Activated T-helper 1 cell treated with anti-CD3 and anti-CD28 coated beads, Interleukin-2, amount 50 U/mL, for 16 hours (primary cell): ENCODE measurements around the gene NEO1.

Source experiments
- DNase-seq, 2 donors: peaks; one replicate each; pipeline ENCODE4 v3.0.0-alpha.2; 2020; ENCODE audit warnings: low read depth in 1 of 2, low spot score in 1 of 2

Gene NEO1

DNA sequence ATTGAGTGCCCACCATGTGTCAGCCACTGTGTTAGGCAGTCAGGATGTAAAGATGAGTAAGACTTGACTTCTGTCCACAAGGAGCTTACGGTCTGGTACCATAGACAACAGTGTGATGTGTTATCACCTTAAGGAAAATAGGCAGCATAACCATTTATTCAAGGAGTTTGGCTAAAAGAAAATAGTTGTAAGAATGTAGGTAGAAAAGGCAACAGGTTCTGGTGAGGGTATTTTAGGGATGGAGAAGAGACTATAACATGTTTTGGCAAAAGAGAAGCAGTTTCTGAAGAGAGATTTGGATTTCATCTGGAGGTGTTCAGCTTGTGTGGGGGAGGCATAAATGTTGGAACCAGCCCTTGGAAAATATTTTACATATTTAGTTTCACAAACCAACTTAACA is 194.6 kb downstream of the NEO1 start:
- DNase-seq: no peak

DNA sequence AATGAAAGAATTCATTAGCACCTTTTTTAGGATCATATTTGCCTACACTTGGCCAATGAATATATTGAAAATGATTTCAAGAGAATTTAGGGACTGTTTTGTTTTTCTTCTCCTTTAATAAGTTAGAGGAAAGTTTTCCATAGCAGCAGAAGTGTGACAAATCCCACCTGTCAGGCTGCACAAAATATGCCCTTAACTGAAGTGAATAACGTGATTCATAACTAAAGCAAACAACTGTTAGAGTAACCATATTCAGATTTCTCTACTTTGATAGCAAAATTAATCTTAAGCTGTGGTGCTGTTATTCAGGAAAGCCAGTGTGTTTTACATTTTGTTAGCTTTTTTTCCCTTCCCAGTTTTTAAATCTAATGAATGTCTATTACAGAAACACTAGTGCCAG is 195.1 kb downstream of the NEO1 start:
- no peak for DNase-seq

DNA sequence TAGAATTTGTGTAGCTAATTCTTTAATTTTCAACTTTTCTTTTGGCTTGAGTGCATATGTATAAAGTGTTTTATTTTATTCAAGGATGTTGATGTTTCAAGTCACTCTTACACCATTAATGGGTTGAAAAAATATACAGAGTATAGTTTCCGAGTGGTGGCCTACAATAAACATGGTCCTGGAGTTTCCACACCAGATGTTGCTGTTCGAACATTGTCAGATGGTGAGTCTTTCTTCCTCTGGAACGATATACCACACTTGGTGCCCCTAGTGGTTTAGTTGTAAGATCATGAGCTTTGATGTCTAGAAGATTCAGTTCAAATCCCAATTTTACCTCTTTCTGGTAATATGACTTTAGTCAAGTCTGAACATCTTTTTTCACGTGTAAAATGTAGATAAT is 197.2 kb downstream of the NEO1 start:
- no peak for DNase-seq

DNA sequence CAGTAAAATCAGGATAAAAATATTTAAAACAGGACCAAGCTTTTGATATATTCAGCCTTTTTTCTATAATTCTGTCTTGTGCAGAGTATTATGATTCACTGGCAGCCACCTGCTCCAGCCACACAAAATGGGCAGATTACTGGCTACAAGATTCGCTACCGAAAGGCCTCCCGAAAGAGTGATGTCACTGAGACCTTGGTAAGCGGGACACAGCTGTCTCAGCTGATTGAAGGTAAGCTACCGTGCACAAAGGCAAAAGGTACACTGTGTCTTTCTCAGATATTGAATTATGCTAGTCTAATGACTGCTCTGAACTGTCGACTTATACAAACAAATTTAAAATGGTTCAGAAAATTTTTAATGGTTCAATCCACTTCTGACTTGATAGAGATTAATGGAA is 202.3 kb downstream of the NEO1 start:
- DNase-seq: no peak

DNA sequence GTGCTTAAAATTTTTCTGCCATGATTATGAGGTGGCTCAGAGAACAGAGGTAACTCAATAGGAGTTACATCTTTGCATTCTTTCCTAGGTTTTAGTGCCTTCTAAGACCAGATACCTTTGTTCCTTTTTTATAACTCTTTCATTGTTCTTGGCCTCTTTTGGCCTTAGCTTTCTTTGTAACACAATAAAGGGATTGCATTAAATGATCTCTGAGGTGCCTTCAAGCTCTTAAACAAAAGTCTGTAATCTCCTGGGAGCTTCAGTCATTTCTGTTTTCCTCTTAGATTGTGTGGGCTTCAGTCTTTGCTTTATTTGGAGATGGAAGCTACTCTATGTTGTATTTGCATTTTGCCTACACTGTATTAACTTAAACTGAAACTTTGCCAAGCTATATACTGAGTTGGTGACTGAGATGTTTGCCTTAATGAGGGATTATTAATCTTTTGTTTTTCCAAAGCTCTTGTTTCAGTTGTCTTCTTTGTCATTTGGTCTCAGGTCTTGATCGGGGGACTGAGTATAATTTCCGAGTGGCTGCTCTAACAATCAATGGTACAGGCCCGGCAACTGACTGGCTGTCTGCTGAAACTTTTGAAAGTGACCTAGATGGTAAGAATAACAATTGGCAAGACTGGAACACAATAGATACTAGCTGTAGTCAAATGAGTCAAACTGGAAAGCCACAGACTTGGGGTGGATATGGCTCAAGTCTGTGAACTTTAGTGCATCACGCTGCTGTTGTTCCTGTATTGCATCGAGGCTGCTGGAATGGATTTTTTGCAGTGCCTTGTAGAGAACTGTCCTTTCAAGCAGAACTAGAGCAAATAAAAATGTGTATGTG is 206.2 kb downstream of the NEO1 start:
- no peak for DNase-seq

DNA sequence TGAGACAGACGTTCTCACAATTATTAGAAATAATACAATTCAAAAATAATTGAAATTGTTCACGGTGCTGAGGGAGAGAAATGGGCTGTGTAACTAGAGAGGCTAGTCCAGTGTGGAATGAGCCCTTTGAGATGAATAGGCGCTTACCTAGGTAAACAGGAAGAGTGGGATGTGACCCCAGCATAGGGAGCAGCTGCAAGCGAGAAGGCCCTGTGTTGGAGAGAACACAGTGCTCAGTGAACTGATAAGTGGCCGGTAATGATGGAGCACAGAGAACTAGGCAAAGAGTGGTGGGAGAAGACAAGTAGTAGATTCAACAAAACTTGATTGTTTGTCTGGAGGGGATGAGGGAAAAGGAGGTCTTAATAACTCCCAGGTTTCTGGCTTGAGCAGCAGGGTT is 212.6 kb downstream of the NEO1 start:
- DNase-seq: no peak

DNA sequence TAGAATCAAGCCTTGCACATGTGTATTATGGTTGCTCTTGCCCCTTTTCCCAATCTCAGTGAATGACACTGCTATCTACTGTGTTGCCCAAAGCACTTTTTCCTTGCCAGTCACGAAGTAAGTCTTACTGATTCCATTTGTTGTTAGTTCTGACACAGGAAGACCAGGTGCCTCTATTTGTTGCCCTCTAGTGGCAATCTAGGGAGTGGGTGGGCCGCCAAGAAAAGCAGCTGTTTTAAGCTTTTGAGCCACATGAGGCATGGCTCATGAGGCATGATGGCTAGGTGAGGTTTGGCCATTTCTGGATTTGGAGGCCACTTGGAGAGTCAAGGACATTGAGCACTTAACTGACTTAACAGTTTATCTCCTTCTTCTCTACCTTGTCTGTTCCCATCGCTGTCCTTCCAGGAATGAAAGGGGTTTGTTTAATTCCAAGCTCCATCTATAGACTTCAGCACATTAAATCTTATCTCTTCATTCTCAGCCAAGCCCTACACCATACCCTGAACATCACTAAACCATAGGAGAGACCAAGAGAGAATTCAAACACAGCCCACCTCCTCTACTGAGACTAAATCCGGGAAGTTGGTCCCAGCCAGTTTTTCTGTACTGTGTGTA is 213.4 kb downstream of the NEO1 start:
- DNase-seq: peak; percentile 8 to 14

DNA sequence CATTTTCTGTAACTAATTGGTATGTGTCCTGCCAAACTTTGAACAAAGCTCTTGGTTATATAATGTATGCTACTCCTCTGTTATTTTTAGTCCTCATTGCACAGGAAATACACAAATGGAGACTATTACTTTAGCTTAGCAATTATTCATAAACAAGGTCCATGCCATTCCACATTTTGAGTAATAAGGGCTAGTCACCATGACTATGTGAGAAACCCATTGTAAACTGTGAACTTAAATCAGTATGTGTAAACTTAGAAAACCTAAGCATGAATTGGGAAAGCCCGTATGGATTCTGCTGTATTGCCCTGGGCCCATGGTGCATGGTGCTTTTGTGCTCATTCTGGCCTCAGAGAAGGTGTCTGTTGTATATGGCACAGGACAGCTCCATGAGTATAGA is 216.2 kb downstream of the NEO1 start:
- no peak for DNase-seq

DNA sequence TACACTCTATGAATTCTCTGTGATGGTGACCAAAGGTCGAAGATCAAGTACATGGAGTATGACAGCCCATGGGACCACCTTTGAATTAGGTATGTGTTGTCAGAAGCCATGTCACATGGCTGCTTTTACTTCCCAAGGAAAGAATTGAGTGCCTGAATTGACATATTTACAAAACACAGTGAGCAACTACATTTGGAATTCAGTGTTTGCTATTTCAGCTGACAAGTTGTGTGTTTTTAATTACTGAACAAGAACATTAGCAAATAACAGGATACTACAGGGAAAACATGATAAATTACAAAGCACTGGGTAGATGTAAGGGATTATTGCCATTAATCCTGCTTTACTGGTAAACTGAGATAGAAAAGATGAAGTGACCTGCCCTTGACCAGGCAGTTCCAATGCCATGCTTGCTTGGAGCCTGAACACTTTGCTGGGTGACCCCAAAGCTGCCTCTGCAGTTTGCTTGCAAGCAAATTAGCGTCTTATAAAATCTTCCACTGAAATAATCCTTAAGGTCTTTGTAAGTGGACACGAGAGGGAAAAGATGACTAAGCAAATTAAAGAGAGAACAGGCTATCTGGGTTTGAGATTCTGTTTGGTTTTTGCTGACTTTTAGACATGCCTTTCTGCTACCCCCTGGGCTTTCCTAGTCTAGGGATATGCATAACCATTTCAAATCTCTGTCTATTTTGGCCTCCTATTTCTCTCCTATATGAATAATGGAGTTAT is 218.3 kb downstream of the NEO1 start:
- DNase-seq: no peak

DNA sequence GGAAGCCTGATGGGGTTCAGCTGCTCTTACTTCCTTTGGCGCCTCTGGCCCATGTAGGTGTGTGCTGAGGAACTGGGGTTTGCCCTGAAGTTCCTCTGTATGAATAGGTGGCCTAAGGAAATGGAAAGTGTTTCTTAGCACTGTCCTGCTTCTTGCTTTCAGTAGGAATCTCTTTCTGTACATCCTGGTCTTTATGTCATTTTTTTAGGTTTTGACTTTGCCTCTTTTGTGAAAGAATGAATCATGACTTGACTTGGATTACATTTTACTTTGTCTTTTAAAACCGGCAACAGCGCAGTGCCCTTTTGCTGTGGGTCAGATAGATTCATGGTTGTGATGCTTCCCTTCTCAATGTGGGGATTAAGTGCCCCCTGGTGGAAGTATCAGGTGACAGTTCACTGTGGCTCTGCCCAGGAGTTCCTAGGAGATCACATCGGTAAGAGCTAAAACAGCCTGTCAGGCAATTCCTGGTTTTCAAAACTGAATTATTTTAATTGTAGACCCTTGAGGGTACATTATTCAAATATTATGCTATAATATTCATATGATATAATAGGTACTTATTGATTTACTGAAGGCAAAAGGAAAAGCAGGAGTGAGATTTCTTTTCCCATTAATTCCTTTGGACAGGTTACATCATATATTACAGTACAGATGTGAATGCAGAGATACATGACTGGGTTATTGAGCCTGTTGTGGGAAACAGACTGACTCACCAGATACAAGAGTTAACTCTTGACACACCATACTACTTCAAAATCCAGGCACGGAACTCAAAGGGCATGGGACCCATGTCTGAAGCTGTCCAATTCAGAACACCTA is 221.1 kb downstream of the NEO1 start:
- peak in 1 of 2 donors; percentile 5 for DNase-seq

DNA sequence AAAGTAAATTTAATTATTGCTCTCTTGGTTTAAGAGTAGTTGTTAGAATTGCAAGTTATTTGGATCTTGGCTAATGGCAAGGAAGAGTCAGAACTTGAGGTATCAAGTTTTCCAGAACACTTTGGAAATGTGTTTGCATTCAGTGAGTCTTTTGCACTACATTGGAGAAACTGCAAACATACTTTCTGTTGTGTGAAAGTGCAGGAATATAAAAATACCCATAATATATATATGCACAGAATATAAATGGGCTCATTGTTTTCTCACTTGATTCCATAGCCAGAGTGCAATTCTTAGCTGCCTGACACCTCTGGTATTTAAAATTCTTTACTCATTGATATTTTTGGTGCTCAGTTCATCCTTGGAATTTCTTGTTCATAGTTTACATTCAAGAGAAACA is 223.6 kb downstream of the NEO1 start:
- DNase-seq: no peak

DNA sequence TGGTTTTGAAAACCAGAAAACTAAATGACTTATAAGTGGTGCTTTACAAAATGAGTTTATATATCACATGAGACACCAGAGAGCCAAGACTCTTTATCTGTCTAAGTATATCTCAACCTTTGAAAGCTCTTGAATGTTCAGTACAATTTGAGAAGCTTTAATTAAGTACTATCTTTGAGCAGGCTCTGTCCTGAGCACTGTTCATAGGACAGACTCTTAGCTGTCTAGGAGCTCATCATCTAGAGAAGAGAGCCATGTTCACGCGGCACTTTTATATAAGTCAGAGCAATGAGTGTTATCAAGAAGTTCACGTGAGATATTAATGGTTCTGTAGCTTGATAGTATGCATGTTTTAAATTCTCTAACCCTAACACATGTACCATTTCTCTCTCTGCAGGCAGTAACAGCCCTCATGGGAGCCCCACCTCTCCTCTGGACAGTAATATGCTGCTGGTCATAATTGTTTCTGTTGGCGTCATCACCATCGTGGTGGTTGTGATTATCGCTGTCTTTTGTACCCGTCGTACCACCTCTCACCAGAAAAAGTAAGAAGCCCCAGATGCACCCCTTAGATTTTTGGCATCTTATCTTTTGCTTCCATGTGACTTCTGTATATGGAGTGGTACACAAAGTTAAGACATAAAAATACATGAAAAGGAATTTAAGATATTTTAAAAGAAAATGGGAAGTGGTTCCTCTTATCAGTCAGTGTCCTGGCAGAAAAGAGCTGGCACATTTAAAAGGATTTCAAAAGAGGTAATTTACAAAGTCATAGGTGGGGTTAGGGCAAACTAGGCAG is 230.5 kb downstream of the NEO1 start:
- no peak for DNase-seq

DNA sequence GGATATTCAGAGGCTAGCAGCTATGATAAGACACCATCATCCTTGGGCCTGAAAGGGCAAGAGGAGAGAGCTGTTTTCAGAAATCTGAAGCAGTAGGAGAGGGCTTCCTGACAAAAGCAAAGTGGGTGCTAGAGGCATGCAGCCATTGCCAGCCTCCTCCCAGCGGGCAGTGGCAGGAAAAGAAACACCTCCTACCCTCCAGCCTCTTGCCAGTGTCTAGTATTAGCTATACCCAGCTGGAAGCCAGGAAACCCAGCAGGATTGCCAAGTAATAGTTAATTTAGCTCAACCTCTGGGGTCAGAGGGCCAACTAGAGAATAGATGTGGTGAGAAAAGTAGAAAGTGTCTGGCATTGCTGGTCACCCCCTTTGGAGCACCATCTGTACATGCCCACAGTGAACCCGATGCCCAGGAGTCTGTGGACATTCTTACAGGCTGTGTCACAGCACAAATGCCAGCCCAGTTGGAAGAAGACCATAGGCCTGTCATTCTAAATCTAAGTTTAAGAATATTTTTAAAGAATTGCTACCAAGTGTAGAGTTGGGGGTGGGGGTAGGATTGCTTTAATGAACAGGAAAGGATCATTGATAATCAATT is 231.2 kb downstream of the NEO1 start:
- no peak for DNase-seq

DNA sequence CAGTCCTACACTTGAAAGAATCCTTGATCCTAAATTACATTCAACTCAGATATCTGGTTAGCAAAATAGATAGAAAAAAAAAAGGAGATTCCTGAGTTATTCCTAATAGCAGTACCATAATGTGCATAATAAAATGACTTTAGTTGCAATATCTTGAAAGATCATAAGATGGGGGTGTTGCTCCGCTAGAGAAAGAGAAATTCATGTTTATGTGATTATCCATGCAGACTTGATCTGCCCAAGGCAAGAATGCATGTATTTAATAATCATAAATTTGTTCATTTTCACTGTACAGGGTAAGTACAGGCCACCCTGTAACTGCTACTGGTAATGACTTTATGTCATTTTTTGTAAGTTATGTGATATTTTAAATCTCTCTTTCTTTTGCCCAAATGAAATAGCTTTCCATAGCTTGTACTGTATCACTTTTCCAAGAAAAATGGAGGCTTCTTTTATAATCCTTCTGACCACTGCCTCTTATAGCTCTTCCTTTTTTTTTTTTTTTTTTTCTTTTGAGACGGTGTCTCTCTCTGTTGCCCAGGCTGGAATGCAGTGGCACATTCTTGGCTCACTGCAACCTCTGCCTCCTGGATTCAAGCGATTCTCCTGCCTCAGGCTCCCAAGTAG is 231.9 kb downstream of the NEO1 start:
- DNase-seq: no peak

DNA sequence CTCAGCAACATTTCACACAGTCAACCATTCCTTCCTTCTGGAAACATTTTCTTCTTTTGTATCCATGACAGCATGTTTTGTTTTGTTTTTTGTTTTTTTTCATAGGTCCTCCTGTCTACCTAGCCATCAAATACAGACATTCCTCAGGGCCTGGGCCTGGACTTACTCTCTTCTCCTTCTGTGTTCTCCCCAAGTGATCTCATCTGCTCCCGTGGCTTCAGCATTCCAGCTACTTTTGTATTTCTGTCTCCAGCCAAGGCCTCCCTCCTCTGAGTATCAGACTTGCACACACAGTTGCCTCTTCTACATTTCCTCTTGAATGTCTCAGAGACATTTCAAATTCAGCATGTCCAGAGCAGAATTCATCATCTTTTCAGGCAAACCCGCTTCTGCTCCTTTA is 234.0 kb downstream of the NEO1 start:
- no peak for DNase-seq

DNA sequence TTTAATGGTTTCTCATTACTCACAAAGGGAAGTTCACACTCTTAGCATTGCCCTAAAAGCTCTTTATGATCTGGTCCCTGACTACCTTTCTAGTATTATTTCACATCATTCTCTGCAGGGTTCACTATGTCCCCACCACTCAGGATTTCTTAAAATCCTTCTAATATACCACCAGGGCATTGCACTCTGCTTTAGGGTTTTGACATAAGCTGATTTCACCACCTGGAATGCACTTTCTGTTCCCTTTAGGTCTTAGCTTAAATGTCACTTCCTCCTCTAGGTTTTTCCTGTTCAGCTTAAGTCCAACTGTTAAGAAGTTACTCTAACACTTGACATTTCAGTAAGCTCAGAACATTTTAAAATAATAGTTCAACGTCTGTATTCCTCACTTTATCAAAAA is 234.8 kb downstream of the NEO1 start:
- no peak for DNase-seq

DNA sequence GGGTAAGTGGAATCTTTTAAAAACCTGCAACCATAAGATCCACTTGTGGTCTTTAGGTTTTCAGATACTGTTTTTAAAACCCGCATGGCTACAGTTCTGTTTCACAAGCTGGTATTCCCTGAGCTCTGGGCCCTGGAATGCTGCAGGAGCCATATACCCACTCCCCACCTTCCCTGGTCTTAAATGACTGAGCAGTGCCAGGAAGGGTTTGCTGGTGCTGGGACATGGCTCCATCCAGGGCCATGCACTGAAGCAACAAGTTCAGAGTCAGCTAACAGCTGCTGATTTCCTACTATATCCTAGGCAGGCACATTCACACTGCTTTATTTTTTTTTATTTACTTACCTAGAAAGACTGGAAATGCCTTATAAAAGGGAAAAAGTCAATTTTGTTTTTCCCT is 239.2 kb downstream of the NEO1 start:
- DNase-seq: no peak

DNA sequence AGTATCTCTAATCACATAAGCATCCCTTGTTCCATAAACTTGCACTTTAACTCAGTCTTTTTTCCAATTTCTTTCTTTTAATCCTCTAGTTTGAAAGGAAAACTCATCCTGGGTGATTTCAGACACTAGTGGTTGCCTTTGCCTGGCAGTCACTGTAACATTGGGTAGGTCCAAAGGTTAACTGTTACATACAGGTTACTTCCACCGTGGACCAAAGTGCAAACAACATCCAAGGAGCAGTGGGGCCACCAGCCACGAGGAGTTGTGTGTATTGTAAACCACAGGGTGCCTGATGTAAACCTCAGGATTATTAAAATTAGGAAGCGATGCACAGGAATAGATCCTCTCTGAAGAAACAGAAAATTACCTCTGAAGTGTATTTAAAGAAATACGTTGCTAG is 241.5 kb downstream of the NEO1 start:
- DNase-seq: no peak

DNA sequence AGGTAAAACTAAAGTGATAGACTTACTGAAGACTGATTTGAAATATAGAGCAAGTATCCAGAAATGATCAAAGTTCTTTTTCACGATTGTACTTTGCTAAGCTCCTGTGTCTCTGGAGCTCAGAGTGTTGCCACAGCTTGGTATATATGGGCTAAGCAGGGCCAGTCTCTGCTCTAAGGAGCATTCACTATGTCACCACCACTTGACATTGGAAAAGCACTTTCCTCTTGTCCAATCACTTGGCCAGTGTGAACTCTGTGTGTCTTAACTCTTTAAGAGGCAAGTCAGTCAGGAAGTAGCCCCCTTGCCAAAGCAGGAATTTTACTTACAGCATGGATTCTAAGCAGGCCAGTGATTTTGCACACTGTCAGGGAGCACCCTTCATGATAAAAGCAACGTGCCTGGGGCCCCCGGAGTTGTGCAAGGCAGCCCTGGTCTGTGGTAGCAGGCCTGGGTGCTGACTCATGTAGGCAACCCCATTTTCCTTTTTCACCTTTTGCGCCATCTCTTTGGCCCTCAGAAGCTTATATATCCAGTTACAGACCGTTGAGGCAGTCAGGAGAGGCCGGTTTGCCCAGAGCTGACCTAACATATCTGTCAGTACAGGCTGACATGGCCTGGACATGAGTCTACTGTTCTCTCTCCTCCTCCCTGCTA is 243.5 kb downstream of the NEO1 start:
- no peak for DNase-seq
